ENCODE results near the gene REL.
"Not testable (repeated sequence)": the region's sequence is repeated elsewhere in the genome, so short reads cannot be mapped to it uniquely, and the experiment has no call there.

REL gene

DNA sequence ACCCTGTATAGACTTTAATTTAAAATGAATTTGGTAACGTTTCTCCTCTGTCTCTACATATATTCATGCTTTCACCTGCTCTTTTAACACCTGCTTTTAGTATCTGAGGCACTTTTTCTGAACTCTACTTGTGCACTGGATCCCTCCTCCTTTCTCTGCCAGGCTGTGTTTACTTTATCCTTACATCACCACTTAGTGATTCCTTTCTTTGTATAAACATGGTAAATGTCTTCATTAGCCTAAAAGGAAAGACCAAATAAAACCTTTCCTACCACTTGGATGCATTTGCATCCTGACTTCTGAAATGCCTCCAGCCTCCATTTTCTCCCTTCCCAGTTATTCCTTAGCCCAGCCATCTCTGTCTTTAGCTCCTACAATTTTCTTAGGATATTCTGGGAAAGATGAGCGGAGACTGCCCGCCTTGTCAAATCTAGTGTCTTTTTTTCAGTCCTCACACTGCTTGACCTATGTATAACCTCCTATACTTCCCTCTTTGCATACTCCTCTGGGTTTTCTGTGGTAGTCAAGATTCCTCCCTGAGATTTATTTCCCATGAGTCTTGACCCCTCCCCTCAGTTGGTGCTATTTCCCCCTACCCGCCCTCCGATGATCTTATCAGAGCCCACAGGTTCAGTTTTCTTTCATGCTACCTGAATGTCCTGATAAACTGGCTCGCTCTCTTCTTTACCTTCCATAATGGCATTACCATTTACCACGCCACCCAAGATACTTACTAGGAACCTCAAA lies 44.8 kb downstream of the REL start:
- DNase-seq (ENCODE audit: low read depth, low spot score), result no peak

DNA sequence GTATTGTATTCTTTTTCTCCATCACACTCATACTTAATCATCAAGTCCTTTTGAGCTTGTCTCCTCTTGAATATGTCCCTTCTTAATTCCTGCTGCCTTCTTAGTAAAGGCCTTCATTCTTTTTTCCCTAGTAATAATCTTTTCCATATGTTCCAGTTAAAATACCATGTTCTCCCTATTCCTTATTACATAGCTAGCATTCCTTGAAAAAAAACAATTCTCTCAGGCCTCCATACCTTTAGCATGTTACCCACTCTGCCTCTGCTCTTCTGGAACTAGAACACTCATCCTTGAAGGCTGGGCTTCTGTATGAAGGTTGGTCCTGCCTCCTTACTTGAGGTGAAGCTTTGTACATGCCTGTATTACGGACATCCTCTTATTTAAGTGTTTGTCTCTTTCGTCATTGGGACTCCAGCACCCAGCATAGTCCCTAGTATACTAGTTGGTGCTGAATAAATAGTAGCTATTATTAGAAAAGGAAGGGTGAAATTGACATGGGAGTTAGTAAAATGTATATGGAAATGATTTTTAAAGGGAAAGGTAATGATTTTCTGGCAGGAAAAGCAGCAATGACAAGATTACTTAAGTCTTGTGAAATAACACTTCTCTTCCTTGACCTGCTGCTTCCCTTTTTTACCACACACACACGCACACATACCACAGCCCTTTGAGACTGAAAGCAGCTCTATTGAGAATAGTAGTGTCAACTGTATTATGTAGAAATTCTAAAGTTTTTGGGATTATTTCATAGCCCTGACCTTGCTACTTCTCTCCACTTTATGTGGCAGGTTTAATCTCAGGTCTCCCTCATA lies 45.6 kb downstream of the REL start:
- no peak for DNase-seq (ENCODE audit: low read depth, low spot score)

DNA sequence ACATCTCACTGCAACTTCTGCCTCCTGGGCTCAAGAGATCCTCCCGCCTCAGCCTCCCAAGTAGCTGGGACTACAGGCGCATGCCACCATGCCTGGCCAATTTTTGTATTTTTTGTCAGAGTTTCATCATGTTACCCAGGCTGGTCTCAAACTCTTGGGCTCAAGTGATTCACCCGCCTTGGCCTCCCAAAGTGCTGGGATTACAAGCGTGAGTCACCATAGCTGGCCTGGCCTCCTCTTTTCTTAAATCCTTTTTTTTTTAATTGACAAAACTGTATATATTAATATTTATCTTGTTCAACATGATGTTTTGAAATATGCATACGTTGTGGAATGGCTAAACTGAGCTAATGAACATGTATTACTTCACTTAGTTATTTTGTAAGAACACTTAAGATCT lies 50.7 kb downstream of the REL start:
- not testable (repeated sequence) for DNase-seq (ENCODE audit: low read depth, low spot score)

DNA sequence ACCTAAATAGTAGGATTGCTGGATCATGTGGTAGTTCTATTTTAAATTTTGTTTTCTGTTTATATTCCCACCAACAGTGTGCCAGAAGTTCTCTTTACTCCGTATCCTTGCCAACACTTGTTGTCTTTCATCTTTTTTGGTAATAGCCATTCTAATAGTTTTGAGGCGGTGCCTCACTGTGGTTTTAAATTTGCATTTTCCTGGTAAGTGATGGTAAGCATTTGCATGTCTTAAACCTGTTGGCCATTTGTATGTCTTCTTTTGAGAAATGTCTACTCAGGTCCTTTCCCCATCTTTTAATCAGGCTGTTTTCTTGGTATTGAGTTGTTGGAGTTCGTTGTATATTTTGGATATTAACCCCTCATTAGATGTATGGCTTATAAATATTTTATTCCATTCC lies 51.6 kb downstream of the REL start:
- no peak for DNase-seq (ENCODE audit: low read depth, low spot score)

DNA sequence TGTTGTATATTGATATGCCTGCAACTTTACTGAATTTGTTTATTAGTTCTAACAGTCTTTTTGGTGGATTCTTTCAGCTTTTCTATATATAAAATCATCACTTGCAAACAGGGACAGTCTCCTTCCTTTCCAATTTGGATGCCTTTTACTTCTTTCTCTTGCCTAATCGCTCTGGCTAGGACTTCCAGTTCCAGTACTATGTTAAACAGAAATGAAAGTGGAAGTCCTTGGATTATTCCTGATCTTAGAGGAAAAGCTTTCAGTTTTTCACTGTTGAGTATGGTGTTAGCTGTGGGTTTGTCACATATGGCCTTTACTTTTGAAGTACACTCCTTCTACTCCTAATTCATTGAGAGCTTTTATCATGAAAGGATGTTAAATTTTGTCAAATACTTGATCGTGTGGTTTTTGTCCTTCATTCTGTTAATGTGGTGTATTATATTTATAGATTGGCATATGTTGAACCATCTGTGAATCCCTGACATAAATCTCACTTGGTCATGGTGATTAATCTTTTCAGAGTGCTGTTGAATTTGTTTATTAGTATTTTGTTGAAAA lies 52.9 kb downstream of the REL start:
- no peak for DNase-seq (ENCODE audit: low read depth, low spot score)

DNA sequence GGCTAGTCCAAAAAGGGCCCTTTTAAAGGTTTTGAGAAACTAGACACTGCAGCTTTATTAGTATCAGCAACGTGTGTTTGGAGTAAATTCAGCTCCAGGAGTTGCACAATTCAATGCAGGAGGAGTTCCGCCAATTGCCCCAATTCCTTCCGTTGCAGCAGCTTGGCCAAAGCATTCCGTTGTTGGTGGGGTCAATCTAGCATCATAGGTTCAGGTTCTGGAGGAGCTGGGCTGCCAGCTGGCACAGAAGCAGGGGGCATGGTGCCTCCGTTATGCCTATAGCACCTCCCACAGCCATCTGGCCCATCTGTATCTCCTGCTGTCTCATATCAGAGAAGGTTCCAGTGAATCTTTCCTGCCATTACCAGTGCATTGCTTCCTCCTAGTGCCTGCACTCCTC lies 55.4 kb downstream of the REL start:
- DNase-seq (ENCODE audit: low read depth, low spot score), result no peak

DNA sequence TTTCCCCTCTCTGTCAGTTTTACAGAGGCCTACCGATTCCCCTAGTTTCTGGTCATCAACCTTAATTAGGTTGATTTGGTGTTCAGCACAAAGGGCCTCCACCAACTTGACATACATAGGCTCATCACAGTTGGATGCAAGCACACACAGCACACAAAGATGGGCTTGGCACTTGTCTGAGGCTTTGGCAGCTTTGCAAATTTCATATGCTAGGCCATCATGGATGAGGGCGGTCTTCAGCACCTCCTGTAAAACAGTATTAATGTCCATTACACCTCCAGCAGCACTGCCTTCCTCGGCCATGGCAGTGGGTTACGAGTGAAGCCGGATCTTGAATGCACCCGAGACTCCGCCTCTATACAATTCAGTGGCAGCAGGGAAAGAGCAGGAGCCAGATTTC lies 56.9 kb downstream of the REL start:
- DNase-seq (ENCODE audit: low read depth, low spot score), result no peak

DNA sequence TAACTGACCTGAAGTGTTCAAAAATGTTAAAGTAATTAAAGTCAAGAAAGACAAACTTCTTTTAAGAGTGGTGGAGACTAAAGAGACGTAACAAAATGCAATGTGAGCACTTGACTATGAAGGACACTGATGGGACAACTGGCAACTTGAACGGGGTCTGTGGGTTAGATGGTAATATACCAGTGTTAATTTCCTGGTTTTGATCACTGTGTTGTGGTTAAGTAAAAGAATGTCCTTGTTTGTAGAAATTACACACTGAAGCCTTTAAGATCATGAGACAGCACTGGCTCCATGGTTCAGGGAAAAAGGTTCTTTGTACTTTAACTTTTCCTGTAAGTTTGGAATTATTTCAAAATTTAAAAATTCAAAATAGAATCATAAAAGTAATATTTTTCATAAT lies 58.2 kb downstream of the REL start:
- DNase-seq (ENCODE audit: low read depth, low spot score), result no peak

DNA sequence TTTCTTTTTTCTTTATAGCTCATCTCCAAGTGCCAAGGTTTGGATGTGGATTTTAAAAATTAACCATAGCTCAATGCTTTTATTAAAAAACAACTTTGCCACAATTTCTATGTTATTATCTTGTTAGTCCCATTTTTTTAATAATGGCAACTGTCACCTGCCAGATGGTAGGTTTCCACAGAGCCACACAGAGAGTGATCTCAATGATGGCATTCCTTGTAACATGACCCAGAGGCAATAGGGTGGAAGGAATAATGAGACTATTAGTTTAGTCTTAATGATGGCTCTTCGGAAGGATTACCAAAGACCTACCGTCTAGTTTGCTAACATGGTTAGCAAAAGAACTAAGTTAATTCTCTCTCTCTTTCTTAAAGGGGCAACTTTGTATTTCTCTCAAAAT lies 64.0 kb downstream of the REL start:
- no peak for DNase-seq (ENCODE audit: low read depth, low spot score)

DNA sequence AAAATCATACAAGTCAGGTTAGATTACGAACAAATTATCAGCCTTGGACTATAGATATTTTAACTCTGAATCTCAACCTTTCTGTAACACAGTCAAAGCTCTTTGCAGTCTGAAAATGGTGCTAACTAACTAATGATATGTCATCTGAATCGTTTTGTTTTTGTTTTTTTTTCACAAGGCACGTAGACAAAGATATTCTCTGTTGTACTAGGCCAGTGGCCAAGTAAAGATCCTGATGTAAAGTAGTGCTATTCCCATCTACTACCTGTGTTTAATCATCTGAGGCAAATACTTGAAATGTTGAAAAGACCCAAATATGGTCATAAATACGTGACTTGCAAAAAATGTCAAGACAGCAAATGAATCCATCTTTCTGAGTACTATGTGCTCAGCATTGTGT lies 65.7 kb downstream of the REL start:
- no peak for DNase-seq (ENCODE audit: low read depth, low spot score)

DNA sequence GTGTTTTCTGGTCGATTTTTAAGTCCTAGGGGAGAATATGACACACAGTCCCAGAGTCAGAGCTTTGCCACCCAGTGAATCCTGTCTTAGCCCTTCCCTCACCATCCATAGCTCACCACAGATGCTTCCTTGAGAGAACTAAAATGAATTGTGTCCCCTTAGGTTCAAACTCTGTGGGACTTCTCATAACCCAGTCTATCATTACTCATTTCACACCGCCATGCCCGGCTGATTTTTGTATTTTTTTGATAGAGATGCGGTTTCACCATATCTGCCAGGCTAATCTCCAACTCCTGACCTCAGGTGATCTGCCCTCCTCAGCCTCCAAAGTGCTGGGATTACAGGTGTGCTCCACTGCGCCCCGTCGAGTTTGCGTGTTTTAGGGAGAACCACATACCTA lies 66.8 kb downstream of the REL start:
- DNase-seq (ENCODE audit: low read depth, low spot score), result no peak

DNA sequence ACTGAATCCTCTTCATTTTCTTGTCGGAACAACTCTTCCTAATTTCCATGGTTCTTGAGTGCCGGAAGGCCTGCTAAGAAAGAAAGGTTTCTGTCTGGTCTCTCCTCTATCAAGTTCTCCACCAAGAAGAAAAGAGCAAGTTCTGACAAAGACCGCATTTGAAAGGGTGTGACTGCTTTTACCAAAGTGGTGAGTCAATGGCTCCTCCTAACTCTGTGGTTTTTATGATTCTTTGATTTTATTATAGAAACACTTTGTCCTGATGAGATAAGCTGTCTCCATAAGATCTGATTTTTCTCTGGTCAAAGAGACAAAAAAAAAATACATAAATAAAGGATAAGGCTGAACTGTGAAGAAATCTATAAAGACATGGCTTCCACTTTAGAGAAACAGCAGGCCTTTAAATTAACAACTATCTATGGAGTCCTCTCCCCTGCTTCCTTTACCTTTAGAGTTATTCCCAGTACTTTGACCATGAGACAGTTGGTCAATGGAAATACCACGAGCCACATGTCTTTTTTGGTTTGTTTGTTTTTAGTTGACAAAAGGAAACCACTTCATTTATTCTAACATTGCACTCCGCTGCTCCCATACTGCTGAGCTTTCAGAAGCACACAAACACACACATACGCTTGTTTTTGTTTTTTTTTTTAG lies 67.7 kb downstream of the REL start:
- no peak for DNase-seq (ENCODE audit: low read depth, low spot score)

DNA sequence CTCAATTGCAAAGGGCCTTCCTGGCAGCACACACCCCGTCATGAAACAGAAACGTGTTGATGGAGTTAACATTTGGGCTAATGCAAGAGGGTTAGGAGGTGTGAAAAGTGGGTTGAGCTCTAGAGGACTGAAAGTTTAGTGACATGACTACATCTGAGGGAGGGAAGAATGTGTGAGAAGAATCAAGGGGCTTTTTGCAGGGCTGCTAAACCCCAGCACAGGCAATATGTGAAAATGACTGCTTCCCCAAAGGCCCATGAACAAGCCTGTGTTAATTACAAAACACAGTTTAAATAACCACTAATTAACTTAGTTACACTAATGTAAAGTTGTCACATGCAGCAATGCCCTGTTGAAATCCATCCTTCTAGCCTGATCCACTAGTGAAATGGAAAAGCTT lies 72.8 kb downstream of the REL start:
- no peak for DNase-seq (ENCODE audit: low read depth, low spot score)

DNA sequence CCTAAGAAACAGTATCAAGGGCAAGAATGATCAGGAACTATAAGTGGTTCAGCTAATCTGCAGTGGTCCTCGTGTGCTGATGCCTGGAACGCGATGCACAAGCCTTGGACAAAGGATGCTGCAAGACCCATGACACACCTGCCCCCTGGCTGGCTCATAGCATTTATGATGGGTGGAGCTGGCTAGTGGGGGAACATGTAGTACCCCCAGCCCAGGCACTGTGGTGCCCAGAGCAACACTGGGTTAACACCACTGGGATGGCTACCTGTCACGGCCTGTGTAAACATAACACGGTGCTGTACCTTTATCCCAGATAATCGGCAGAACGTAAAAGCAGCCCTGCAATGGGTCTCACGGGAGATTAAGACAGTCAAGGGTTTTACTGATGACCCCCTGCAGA lies 75.8 kb downstream of the REL start:
- DNase-seq (ENCODE audit: low read depth, low spot score), result no peak

DNA sequence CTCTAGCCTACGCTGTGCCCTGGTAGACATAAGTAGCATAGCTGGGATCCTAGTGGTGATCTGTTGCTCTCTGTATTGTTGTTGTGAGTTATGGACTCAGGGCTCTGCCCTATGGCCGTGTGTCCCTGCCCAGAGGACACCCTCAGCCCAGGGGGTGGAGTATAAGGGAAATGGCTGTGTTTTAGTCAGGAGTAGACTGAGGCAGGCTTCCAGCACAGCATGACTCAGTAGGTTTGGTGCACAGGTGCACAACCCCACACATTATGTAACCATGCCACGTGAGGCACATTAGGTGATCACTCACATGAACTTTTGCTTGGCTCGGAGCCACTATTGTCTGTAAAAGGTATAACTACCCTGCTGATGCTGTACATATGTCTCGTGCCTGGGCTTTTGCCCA lies 76.3 kb downstream of the REL start:
- no peak for DNase-seq (ENCODE audit: low read depth, low spot score)

DNA sequence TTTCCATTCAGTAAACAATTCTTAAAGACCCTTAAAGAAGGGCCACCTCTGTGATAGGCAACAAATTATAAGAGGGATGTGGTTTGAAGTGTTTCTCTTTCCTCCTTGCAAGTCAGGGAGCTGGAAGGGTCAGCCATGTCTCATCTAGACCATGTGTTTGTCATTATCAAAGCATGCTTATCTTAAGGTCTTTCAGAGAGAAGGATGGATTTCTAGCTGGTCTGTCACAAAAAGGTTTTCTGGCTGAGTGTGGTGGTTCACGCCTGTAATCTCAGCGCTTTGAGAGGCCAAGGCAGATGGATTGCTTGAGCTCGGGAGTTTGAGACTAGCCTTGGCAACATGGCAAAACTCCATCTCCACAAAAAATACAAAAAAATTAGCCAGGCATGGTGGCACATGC lies 77.0 kb downstream of the REL start:
- no peak for DNase-seq (ENCODE audit: low read depth, low spot score)

DNA sequence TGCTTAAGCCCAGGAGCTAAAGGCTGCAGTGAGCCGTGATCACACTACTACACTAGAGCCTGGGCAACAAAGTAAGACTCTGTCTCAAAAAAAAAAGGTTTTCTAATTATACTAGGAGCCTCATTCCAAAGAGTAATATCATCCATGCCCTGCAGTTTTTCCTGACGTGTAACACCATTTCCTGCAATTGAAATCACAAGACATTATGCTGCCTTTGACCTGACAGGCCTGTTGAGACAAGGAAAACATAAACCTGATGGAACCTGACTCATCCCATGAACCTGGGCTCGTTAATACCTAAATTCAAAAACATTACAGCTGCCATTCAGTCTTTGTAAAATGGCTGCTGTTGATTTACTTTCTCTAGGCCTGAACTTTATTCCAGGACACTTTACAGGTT lies 77.4 kb downstream of the REL start:
- DNase-seq (ENCODE audit: low read depth, low spot score), result no peak

DNA sequence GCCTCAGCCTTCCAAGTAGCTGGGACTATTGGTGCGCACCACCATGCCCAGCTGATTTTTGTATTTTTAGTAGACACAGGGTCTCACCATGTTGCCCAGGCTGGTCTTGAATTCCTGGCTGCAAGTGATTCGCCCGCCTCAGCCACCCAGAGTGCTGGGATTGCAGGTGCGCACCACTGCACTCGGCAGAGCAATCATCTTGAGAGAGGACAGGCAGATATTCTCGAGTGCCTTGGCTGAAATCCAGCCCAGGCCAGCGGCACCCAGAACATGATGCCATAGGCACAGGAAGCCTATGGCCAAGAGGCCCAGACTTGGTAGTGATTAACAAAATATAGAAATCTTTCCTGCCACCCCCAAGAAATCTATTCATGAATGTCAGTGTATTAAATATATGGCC lies 78.1 kb downstream of the REL start:
- DNase-seq (ENCODE audit: low read depth, low spot score), result no peak

DNA sequence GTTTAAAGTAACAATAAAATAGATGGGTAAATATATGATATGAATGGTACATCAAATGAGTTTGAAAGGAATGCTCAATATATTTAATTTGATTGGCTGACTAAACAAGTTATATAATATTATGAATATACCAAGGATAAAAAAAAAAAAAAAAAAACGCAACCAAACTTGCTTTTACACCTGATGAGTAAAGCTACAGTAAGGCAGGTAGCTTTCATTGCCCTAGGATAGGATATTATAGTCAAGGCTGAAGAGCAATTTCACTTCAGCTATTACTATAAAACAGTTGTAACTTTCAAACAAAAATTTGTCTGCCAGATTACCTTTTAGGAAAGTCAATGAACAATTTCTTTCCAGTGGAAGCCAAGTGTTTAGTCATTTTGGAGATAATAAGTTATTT lies 79.3 kb downstream of the REL start:
- DNase-seq (ENCODE audit: low read depth, low spot score), result no peak

DNA sequence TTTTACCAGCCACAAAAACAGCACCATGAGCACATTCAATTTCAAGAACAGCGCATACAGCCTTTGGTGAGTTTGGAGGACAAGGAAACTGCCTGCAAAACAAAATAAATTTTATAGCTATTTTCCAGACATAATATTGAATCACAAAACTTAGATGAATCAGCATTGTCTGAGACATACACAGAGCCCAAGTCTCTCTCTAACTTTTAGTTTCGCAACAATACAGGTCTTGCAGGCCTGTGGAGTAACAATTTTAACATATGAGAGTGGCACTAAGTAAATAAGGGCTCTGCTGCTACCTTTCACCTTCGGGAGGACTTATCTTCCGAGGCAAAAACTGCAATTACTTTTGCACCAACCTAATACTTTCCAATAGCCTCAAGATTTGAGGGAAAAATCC lies 80.1 kb downstream of the REL start:
- DNase-seq (ENCODE audit: low read depth, low spot score), result no peak

DNA sequence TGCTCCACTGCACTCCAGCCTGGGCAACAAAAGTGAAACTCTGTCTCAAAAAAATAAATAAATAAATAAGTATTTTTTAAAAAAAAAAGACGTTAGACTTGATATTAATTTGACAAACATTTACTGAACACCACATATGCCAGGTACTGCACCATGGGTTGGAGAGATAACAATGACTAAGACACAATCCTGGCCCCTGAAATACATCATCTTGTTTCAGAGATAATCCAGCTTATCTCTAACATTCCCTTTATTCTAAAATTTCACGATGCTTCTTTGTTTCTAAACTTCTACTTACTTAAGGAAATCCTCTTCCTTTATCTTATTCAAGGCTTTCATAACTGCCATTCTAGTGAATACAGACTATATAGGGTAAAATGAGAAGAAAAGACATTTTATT lies 81.2 kb downstream of the REL start:
- no peak for DNase-seq (ENCODE audit: low read depth, low spot score)

DNA sequence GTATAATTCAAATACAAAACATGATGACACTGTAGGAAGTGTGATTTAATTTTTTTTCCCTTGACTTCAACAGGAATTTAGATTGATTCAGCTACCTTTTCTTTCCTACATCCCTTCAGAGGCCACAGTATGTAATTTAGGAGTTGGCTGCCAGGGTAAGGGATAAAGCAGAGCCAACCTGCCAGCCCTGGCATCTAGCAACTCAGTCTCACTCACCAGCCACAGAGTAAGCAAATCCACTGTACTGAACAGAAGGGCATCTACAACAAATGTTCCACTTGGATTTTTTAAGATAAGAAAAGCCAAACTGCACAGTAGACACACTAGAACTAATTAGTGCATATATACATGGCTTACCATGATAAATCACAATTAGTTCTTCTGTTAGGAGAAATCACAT lies 81.8 kb downstream of the REL start:
- no peak for DNase-seq (ENCODE audit: low read depth, low spot score)
